ENCODE data around the gene CD300LB. TPM values are rescaled to one million over a fixed set of nuclear protein-coding genes. Genes with fewer than 3 reads are reported as not detected.
A peak's percentile ranks its signal among the peaks of the same experiment; 100 is the strongest.

The CD300LB gene
- total and polyA plus RNA-seq, 4 experiments from 2014 or later: 0.17 to 0.19 TPM; not detected in 2

- H3K36me3 ChIP-seq (ENCODE audit: insufficient read depth, low read length): no peaks in the 10 kb centered on the region
Measured at GRCh38 chr17:74542727-74543383, 11.6 kb upstream of the CD300LB start.

GRCh38 chr17:74542166-74542565, 10.9 kb upstream of the CD300LB start:
- Mint-ChIP-seq H3K4me3 (no peak overlapping the region), H3K4me1 (no peaks in the 10 kb centered on the region), H3K27me3 (peaks cover 0 to 4% of the 10 kb centered on the region in 2 donors), H3K9me3 (no peaks in the 10 kb centered on the region), H3K36me3 (no peaks in the 10 kb centered on the region), H3K27ac (no peak overlapping the region)
- intact Hi-C loops (cut with micrococcal nuclease): no loop called here
- Histone ChIP-seq H3K9me3 (ENCODE audit: control insufficient read depth in 1 of 2, low read length in 2 of 2) (no peaks in the 10 kb centered on the region), H3K27ac (ENCODE audit: low read depth, low read length) (no peak overlapping the region), H3K27me3 (ENCODE audit: insufficient read depth, low read length) (no peaks in the 10 kb centered on the region), H3K4me3 (ENCODE audit: low read length in 2 of 2) (no peak overlapping the region), H3K4me1 (ENCODE audit: insufficient read depth, low read length) (no peaks in the 10 kb centered on the region), H3K36me3 (ENCODE audit: insufficient read depth, low read length) (no peaks in the 10 kb centered on the region)
- CTCF ChIA-PET (ENCODE audit: partially characterized antibody): no interaction called here
- DNase-seq: no peak
- POLR2A ChIA-PET (ENCODE audit: partially characterized antibody): no interaction called here

More at GRCh38 chr17:74542727-74543383, 11.6 kb upstream of the CD300LB start:
- H3K4me1 Mint-ChIP-seq: peaks cover 0 to 3% (median 3%) of the 10 kb centered on the region in 4 donors
- Histone ChIP-seq H3K4me1 (ENCODE audit: insufficient read depth, low read length) (no peaks in the 10 kb centered on the region), H3K27me3 (ENCODE audit: insufficient read depth, low read length) (no peaks in the 10 kb centered on the region), H3K27ac (ENCODE audit: low read depth, low read length) (no peak overlapping the region), H3K9me3 (ENCODE audit: control insufficient read depth in 1 of 2, low read length in 2 of 2) (no peaks in the 10 kb centered on the region), H3K4me3 (ENCODE audit: low read length in 2 of 2) (no peak overlapping the region)
- POLR2A ChIA-PET (ENCODE audit: partially characterized antibody): no interaction called here
- no peaks in the 10 kb centered on the region for H3K36me3 Mint-ChIP-seq
- no peak overlapping the region for H3K27ac Mint-ChIP-seq
- DNase-seq: no peak
- intact Hi-C loops (cut with micrococcal nuclease): no loop called here
- H3K27me3 Mint-ChIP-seq: peaks cover 0 to 3% of the 10 kb centered on the region in 2 donors
- no peaks in the 10 kb centered on the region for H3K9me3 Mint-ChIP-seq
- H3K4me3 Mint-ChIP-seq: no peak overlapping the region
- CTCF ChIA-PET (ENCODE audit: partially characterized antibody): no interaction called here

- Mint-ChIP-seq H3K27ac (no peak overlapping the region), H3K9me3 (peaks cover 0 to 1% (median 0%) of the 10 kb centered on the region in 8 donors), H3K27me3 (peaks cover 0 to 6% of the 10 kb centered on the region in 2 donors), H3K36me3 (no peaks in the 10 kb centered on the region), H3K4me1 (no peaks in the 10 kb centered on the region), H3K4me3 (no peak overlapping the region)
- Histone ChIP-seq H3K4me3 (ENCODE audit: low read length in 2 of 2) (no peak overlapping the region), H3K4me1 (ENCODE audit: insufficient read depth, low read length) (no peaks in the 10 kb centered on the region), H3K9me3 (ENCODE audit: control insufficient read depth in 1 of 2, low read length in 2 of 2) (no peaks in the 10 kb centered on the region), H3K27me3 (ENCODE audit: insufficient read depth, low read length) (no peaks in the 10 kb centered on the region), H3K27ac (ENCODE audit: low read depth, low read length) (no peak overlapping the region), H3K36me3 (ENCODE audit: insufficient read depth, low read length) (no peaks in the 10 kb centered on the region)
- POLR2A ChIA-PET (ENCODE audit: partially characterized antibody): no interaction called here
- intact Hi-C loops (cut with micrococcal nuclease): no loop called here
- CTCF ChIA-PET (ENCODE audit: partially characterized antibody): no interaction called here
- no peak for DNase-seq
Measured at GRCh38 chr17:74541176-74542111, 10.2 kb upstream of the CD300LB start.

GRCh38 chr17:74539281-74539820, 8.1 kb upstream of the CD300LB start:
- no peaks in the 10 kb centered on the region for H3K36me3 ChIP-seq (ENCODE audit: insufficient read depth, low read length)
- H3K4me3 ChIP-seq (ENCODE audit: low read length in 2 of 2): no peak overlapping the region
- Mint-ChIP-seq H3K4me1 (no peaks in the 10 kb centered on the region), H3K36me3 (no peaks in the 10 kb centered on the region), H3K27me3 (peaks cover 2 to 8% of the 10 kb centered on the region in 2 donors), H3K4me3 (no peak overlapping the region), H3K27ac (peak overlapping the region in 1 of 7 donors; percentile 27), H3K9me3 (peaks cover 0 to 1% (median 0%) of the 10 kb centered on the region in 8 donors)
- ChIA-PET POLR2A (ENCODE audit: partially characterized antibody) (no interaction called here), CTCF (ENCODE audit: partially characterized antibody) (no interaction called here)
- intact Hi-C loops (cut with micrococcal nuclease): no loop called here
- no peaks in the 10 kb centered on the region for H3K9me3 ChIP-seq (ENCODE audit: control insufficient read depth in 1 of 2, low read length in 2 of 2)
- H3K4me1 ChIP-seq (ENCODE audit: insufficient read depth, low read length): no peaks in the 10 kb centered on the region
- peaks cover 1% of the 10 kb centered on the region for H3K27me3 ChIP-seq (ENCODE audit: insufficient read depth, low read length)
- DNase-seq: no peak
- no peak overlapping the region for H3K27ac ChIP-seq (ENCODE audit: low read depth, low read length)

GRCh38 chr17:74536890-74537289, 5.6 kb upstream of the CD300LB start:
- Mint-ChIP-seq H3K4me3 (no peak overlapping the region), H3K4me1 (peaks cover 0 to 5% (median 4%) of the 10 kb centered on the region in 4 donors), H3K27ac (no peak overlapping the region), H3K36me3 (no peaks in the 10 kb centered on the region), H3K9me3 (peaks cover 0 to 2% (median 0%) of the 10 kb centered on the region in 8 donors), H3K27me3 (peaks cover 7 to 11% of the 10 kb centered on the region in 2 donors)
- intact Hi-C loops (cut with micrococcal nuclease): no loop called here
- peaks cover 14% of the 10 kb centered on the region for H3K27me3 ChIP-seq (ENCODE audit: insufficient read depth, low read length)
- no peak overlapping the region for H3K27ac ChIP-seq (ENCODE audit: low read depth, low read length)
- CTCF ChIA-PET (ENCODE audit: partially characterized antibody): interaction anchor here (0.8 kb wide), 1 partner anchor 314 kb away, joined by 3 read pairs; no protein-coding TSS in a partner anchor
- no peak overlapping the region for H3K4me3 ChIP-seq (ENCODE audit: low read length in 2 of 2)
- POLR2A ChIA-PET (ENCODE audit: partially characterized antibody): no interaction called here
- H3K9me3 ChIP-seq (ENCODE audit: control insufficient read depth in 1 of 2, low read length in 2 of 2): no peaks in the 10 kb centered on the region
- H3K4me1 ChIP-seq (ENCODE audit: insufficient read depth, low read length): no peaks in the 10 kb centered on the region
- H3K36me3 ChIP-seq (ENCODE audit: insufficient read depth, low read length): no peaks in the 10 kb centered on the region
- no peak for DNase-seq

GRCh38 chr17:74532115-74532514, 840 bp upstream of the CD300LB start:
- H3K4me1 ChIP-seq (ENCODE audit: insufficient read depth, low read length): no peaks in the 10 kb centered on the region
- H3K27ac ChIP-seq (ENCODE audit: low read depth, low read length): no peak overlapping the region
- intact Hi-C loops (cut with micrococcal nuclease): no loop called here
- DNase-seq: no peak
- CTCF ChIA-PET (ENCODE audit: partially characterized antibody): interaction anchor here (1.1 to 2.3 kb wide), 4 partner anchors 9 to 164 kb away, joined by 3 to 11 read pairs (median 5); no protein-coding TSS in a partner anchor
- H3K27me3 Mint-ChIP-seq: peaks cover 18 to 24% of the 10 kb centered on the region in 2 donors
- POLR2A ChIA-PET (ENCODE audit: partially characterized antibody): no interaction called here
- H3K4me3 Mint-ChIP-seq: peak overlapping the region in 1 of 8 donors; percentile 41
- peaks cover 14% of the 10 kb centered on the region for H3K27me3 ChIP-seq (ENCODE audit: insufficient read depth, low read length)
- H3K27ac Mint-ChIP-seq: no peak overlapping the region
- H3K4me3 ChIP-seq (ENCODE audit: low read length in 2 of 2): no peak overlapping the region
- peaks cover 0 to 2% (median 0%) of the 10 kb centered on the region in 8 donors for H3K9me3 Mint-ChIP-seq
- no peaks in the 10 kb centered on the region for H3K9me3 ChIP-seq (ENCODE audit: control insufficient read depth in 1 of 2, low read length in 2 of 2)
- H3K36me3 ChIP-seq (ENCODE audit: insufficient read depth, low read length): no peaks in the 10 kb centered on the region
- H3K4me1 Mint-ChIP-seq: peaks cover 0 to 5% (median 4%) of the 10 kb centered on the region in 4 donors
- no peaks in the 10 kb centered on the region for H3K36me3 Mint-ChIP-seq

- Mint-ChIP-seq H3K36me3 (no peaks in the 10 kb centered on the region), H3K9me3 (peaks cover 0 to 2% (median 0%) of the 10 kb centered on the region in 8 donors), H3K27me3 (peaks cover 18 to 28% of the 10 kb centered on the region in 2 donors), H3K27ac (no peak overlapping the region), H3K4me1 (peaks cover 0 to 5% (median 4%) of the 10 kb centered on the region in 4 donors), H3K4me3 (no peak overlapping the region)
- H3K9me3 ChIP-seq (ENCODE audit: control insufficient read depth in 1 of 2, low read length in 2 of 2): no peaks in the 10 kb centered on the region
- H3K4me1 ChIP-seq (ENCODE audit: insufficient read depth, low read length): no peaks in the 10 kb centered on the region
- intact Hi-C loops (cut with micrococcal nuclease): no loop called here
- H3K36me3 ChIP-seq (ENCODE audit: insufficient read depth, low read length): no peaks in the 10 kb centered on the region
- ChIA-PET CTCF (ENCODE audit: partially characterized antibody) (interaction anchor here (1.2 kb wide), 1 partner anchor 151 kb away, joined by 3 read pairs; no protein-coding TSS in a partner anchor), POLR2A (ENCODE audit: partially characterized antibody) (no interaction called here)
- H3K27ac ChIP-seq (ENCODE audit: low read depth, low read length): no peak overlapping the region
- DNase-seq: no peak
- no peak overlapping the region for H3K4me3 ChIP-seq (ENCODE audit: low read length in 2 of 2)
- H3K27me3 ChIP-seq (ENCODE audit: insufficient read depth, low read length): peaks cover 14% of the 10 kb centered on the region
Measured at GRCh38 chr17:74530831-74531150, 484 bp downstream of the CD300LB start.
